Osteocyte (in vitro differentiated cells): ENCODE data around the gene EVC2. TPM values are rescaled to one million over a fixed set of nuclear protein-coding genes. Genes with fewer than 3 reads are reported as not detected.

Experiments used
- DNase-seq: peaks from one replicate; pipeline ENCODE4 v3.0.0; 2021; ENCODE audit warnings: mixed read lengths; ENCODE audit not compliant: unreplicated experiment; ENCODE audit errors: extremely low spot score
- H3K27ac Mint-ChIP-seq: one replicate; pipeline ENCODE4 v1.8.0; 2021; ENCODE audit warnings: mild to moderate bottlenecking, mixed read lengths; ENCODE audit not compliant: unreplicated experiment
- H3K27me3 Mint-ChIP-seq: one replicate; pipeline ENCODE4 v1.8.0; 2021; ENCODE audit warnings: mixed read lengths; ENCODE audit not compliant: unreplicated experiment
- H3K36me3 Mint-ChIP-seq: one replicate; pipeline ENCODE4 v1.8.0; 2021; ENCODE audit warnings: mixed read lengths; ENCODE audit not compliant: unreplicated experiment
- H3K4me1 Mint-ChIP-seq: one replicate; pipeline ENCODE4 v1.8.0; 2021; ENCODE audit warnings: mixed read lengths; ENCODE audit not compliant: unreplicated experiment
- H3K4me3 Mint-ChIP-seq: one replicate; pipeline ENCODE4 v1.8.0; 2021; ENCODE audit warnings: mild to moderate bottlenecking, moderate library complexity, mixed read lengths; ENCODE audit not compliant: unreplicated experiment
- H3K9me3 Mint-ChIP-seq: one replicate; pipeline ENCODE4 v1.8.0; 2021; ENCODE audit warnings: mixed read lengths; ENCODE audit not compliant: unreplicated experiment
- CTCF ChIP-seq: fragments of 200-600 bp; sonication (generic); IDR thresholded peaks from 2 replicates; pipeline ENCODE4 v1.5.0; 2021; ENCODE audit warnings: antibody characterized with exemption, mild to moderate bottlenecking, moderate library complexity
- total RNA-seq: library from RNA; stranded (reverse); gene quantifications from 2 replicates; pipeline ENCODE4 v1.2.1, GENCODE V29; 2021

The EVC2 gene
- total RNA-seq, 1 donor from 2014 or later = 3.1 TPM

GRCh38 chr4:5755679-5756078 lies 47.3 kb upstream of the EVC2 start:
- no peak for DNase-seq
- no peaks in the 10 kb centered on the region for H3K27me3 Mint-ChIP-seq
- TF ChIP-seq CTCF = no peak
- no peak overlapping the region for H3K27ac Mint-ChIP-seq
- H3K4me1 Mint-ChIP-seq = peaks cover 48% of the 10 kb centered on the region
- no peak overlapping the region for H3K4me3 Mint-ChIP-seq
- no peaks in the 10 kb centered on the region for H3K9me3 Mint-ChIP-seq
- H3K36me3 Mint-ChIP-seq = peaks cover 36% of the 10 kb centered on the region

DNA sequence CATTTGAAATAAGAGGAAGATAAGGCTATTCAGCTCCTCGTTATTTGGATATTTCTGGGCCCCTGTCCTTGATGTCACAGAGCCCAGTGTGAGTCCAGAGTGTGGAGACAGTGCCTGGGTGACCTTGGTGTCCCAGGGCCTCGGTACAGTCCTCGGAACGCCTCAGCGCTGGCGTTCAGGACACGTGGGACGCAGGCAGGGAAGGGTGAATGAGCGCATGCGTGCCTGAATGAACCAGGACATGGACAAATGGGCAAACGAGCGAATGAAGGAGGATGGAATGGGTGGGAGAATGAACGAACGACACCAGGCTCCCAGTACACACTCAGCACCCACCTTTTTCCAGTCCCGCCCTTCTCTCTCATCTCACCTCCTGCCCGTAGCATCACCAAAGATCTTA lies 46.8 kb upstream of the EVC2 start:
- H3K4me1 Mint-ChIP-seq = peaks cover 49% of the 10 kb centered on the region
- no peak overlapping the region for H3K27ac Mint-ChIP-seq
- no peaks in the 10 kb centered on the region for H3K27me3 Mint-ChIP-seq
- peak; percentile 56 for DNase-seq
- H3K4me3 Mint-ChIP-seq = no peak overlapping the region
- TF ChIP-seq CTCF = no peak
- H3K9me3 Mint-ChIP-seq = no peaks in the 10 kb centered on the region
- H3K36me3 Mint-ChIP-seq = peaks cover 40% of the 10 kb centered on the region

- H3K27ac Mint-ChIP-seq = no peak overlapping the region
- no peaks in the 10 kb centered on the region for H3K9me3 Mint-ChIP-seq
- no peak for TF ChIP-seq CTCF
- H3K4me3 Mint-ChIP-seq = no peak overlapping the region
- peaks cover 43% of the 10 kb centered on the region for H3K36me3 Mint-ChIP-seq
- H3K4me1 Mint-ChIP-seq = peaks cover 48% of the 10 kb centered on the region
- peak; percentile 68 for DNase-seq
- H3K27me3 Mint-ChIP-seq = no peaks in the 10 kb centered on the region
Measured at GRCh38 chr4:5754529-5754881, 46.1 kb upstream of the EVC2 start.

DNA sequence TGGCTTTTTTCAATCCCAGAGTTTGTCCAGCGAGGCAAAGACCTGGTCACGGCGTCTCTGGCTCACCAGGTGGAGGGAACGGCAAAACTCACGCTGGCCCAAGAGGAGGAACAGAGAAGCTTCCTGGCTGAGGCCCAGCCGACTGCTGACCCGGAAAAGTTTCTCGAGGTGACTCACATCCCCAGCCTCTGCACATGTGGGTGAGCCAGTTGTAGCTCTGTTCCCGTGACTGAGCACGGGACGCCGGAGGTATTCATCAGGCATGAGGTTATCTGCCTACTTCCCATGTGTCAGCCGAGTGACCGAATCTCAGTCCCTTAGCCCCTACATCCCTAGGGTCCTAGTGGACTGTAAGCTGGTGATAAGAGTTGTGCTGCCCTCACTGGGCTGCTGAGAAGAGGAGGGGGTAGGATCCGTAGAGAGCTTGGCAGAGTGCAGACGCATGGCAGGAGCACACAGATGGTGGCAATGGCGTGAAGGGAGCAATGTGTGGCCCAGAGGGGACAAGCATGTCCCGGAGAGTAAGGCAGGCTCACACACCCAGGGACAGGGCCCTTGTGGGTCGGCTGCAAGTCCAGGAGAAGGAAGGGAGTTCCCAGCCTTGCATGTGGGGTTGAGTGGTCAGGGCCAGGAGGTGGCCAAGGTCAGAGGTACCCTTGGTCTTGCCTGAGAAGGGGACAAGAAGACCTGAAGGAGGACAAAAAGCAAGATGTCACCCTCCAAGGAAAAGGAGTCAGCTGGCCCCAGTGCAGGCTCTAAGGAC lies 45.6 kb upstream of the EVC2 start:
- Mint-ChIP-seq H3K27me3 (no peaks in the 10 kb centered on the region), H3K4me3 (no peak overlapping the region), H3K36me3 (peaks cover 48% of the 10 kb centered on the region), H3K27ac (no peak overlapping the region), H3K4me1 (peaks cover 49% of the 10 kb centered on the region), H3K9me3 (no peaks in the 10 kb centered on the region)
- no peak for TF ChIP-seq CTCF
- peak; percentile 81 for DNase-seq

DNA sequence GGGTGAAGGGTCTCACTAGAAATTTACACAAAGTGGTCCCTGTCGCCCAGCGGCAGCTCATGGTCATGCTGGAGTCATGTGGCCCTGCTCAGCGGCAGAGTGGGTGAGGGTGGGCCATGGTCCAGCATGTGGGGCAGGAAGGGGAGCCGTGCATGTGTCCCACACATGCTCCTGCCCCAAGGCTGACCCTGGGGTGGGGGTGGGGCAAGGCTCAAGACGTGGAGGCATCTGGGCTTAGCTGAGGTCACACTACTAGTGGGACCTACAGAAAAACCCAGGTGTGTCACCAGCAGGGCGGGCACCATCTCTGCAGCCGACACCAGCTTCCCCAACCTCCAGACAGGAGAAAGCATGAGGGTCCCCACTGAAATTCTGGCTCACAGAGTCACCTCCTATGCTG lies 45.0 kb upstream of the EVC2 start:
- peaks cover 49% of the 10 kb centered on the region for H3K36me3 Mint-ChIP-seq
- peak; percentile 59 for DNase-seq
- H3K4me1 Mint-ChIP-seq = peaks cover 45% of the 10 kb centered on the region
- no peak overlapping the region for H3K27ac Mint-ChIP-seq
- H3K4me3 Mint-ChIP-seq = no peak overlapping the region
- TF ChIP-seq CTCF = no peak
- H3K9me3 Mint-ChIP-seq = no peaks in the 10 kb centered on the region
- H3K27me3 Mint-ChIP-seq = no peaks in the 10 kb centered on the region
